GM21576 (cell line): ENCODE data around the gene MGAT1.
"Not testable (repeated sequence)": the region's sequence is repeated elsewhere in the genome, so short reads cannot be mapped to it uniquely, and the experiment has no call there.

Experiments
- ATAC-seq: cut with Tn5 transposase; IDR thresholded peaks from one replicate; pipeline ENCODE4 v1.9.1; 2021; ENCODE audit warnings: mild to moderate bottlenecking, moderate library complexity; ENCODE audit not compliant: unreplicated experiment

MGAT1 gene

DNA sequence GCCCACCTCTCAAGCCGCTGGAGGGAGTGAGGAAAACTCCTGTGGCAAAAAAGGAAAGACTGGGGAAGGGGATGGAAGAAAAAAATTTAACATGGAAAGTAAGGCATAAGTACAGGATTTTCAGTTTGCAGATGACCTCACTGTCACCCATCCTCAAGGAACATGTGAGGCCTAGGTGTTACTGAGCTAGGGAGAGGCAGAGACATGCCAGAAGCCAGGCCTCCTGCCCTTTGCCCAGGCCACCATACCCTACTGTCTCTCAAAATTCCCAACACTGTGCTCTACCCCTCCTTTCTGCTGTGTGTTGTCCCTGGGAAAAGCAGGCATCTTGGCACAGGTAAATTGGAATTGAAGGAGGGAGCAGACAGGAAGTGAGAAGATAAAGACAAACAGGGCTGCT is 4.4 kb upstream of the MGAT1 start:
- ATAC-seq = no peak

DNA sequence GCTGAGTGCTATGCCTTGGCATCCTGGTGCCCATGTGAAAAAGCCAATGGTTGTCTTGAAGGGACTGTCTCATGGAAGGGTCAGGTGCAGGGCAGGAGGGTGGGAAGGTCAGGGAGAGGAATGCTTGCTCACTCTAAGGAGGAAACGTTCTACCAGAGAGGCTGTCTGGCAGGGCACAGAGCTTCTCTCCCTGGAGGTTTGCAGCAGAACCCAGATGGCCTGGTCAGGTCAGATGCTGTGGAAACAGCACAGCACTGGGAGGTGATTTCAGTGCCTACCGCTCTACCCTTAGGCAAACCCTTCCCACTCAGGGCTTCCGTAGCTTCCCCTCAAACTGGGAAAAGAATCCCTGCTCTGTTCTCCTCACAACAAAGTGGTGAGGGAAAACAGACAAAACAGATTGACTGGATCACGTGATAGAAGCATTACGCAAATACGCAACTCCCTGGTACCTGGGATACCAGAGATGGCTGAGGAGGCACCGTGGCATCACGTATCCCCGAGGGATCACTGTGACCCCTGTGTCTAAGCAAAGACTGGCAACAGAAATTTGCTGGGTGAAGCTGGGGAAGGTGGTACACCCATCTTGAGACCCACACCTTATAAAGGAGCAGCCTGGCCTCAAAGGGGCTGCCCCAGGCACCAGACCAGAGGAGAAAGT is 3.9 kb upstream of the MGAT1 start:
- ATAC-seq = no peak

DNA sequence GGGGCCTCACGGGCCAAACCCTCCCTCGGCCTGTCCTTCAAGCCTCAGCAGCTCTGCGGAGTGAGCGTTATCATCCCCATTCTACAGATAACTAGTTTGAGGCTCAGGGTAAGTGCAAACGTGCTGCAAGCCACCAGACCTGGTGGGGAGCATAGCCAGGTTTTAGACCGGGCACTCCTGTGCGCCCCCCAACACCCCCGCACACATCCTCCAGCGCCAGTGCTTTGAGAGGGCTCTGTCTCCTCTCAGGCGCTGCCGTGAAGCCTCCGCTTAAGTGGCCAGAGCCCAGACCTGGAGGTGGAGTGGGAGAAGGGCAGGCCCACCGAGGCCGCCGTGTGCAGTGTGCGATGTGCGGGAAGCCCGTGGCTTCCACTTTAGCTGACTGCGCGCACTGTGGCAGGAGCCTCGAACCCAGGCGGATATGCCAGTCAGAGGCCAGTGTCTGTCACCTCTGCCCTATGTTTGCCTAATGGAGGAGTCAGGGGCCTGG is 1.6 kb upstream of the MGAT1 start:
- no peak for ATAC-seq

DNA sequence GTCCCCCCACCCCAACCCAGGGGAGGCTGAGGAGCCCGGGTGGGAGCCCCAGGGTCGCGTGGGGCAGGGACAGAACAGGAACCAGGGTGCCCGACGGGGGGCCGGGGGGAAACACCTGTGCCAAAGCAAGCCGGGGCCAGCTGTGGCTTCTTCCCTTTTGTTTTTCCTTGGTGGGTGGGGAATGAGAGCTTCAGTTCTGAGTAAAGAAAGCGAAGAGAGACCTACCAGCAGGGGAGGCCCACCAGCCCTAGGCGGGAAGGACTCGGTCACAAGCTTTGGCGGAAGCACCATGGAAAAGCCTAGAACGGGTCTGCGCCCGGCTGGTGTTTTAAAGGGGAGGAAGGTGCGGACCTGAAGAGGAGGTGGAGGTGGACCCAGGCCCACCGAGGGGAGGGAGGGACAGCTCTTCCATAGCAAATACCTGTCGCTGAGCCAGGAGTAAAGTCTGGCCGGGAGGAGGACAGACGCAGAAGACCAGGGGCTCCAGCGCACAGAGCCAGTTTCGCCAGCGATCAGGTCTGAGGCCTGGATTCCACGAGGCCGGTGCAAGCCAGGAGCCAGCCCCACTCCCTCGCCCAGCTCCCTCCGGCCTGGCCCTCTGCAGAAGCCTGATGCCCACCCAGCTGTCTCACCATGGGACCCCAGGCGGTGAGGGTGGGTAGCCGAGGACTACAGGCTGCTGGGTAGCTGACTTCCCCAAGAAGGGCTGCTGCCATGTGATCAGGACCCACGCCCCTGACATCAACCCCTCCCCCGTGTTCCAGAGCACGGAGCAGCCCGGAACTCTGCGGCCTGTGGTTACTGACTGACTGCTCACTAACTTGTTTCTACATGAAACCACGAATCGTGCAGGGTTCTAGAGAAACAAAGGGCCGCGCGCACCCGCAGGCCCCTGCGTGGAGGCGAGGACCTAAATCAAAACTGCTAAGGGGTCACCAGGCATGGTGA is 849 bp upstream of the MGAT1 start:
- peak; percentile 67 for ATAC-seq

DNA sequence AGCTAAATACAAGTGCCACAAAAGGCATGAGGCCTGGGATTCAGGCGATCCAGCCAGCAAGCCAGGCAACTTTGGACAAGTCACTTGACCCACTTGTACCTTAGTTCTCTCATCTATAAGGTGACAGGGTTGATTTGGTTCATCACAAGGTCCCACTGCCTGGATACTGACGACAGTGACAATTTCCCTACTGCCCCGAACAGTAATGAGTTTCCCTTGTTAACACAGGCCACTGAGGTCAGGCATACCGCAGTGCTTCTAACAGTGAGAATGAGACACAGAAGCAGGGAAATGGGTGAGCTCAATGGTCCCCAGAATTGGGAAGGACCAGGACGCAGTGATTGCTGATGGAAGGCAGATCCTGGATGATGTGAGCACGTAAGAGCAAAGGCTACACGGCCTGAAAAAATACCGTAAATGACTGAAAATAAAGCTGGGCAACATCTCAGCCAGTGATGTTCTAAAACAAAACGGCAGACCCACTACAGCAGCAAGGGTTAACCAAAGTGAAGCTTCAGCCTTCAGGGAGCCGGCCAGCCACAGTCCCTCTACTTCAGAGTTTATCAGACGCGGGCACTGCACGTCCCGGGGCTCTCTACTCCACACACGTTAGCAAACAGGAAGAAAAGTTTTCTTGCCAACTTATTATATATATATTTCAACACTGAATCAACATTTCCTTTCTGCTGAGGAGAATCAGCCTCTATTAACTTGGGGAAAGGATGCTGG is 846 bp downstream of the MGAT1 start:
- ATAC-seq = no peak

DNA sequence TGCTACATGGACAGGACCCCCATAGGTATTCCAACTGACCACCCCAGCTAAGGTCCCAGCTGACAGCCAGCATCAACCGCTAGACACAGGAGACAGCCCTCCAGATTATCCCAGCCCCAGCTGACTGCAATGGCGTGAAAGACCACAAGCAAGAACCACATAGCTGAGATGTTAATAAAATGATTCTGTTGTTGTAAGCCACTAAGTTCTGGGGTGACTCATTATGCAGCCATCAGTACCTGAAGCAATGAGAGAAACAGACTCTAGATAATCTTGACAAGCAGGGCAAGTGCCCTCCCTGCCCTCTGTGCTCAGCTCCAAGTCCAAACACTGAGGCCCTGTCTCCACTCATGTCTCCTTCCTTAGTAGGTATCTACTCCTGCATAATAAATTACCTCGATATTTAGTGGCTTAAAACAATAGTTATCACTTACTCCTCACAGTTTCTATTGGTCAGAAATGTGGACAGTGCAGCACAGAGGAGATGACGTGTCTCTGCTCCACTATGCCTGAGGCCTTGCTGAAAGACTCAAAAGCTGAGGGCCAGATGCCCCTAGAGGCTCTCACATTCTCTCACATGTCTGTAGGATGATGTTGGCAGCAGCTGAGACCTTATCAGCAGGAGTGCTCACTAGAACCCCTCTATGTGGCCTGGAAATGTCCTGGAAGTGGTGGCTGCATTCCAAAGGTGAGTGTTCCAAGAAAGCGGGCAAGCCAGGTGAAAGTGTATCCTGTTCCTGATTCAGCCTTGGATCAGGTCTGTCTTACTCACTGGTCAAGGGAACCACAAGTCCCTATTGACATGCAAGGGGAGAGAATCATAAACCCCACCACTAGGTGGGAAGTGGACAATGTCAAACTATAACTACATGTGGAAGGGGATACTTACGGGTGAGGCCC is 2.5 kb downstream of the MGAT1 start:
- no peak for ATAC-seq

DNA sequence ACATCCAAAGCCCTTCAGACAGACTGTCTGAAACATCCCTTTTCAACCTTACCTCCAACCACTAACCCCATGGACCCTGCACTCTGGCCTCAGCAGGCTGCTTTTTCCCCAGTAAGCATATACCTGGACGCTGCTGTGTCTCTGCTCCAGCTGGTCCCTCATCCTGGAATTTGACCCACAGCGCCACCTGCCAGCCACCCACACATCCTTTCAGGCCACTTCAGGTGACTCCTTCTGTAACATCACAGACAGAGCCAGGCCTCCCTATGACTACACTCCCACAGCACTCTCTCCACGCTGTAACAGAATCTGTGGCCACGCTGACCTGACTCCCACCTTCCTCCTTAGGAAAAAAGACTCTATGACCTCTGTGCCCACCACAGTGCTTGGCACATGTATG is 3.4 kb downstream of the MGAT1 start:
- ATAC-seq = no peak

DNA sequence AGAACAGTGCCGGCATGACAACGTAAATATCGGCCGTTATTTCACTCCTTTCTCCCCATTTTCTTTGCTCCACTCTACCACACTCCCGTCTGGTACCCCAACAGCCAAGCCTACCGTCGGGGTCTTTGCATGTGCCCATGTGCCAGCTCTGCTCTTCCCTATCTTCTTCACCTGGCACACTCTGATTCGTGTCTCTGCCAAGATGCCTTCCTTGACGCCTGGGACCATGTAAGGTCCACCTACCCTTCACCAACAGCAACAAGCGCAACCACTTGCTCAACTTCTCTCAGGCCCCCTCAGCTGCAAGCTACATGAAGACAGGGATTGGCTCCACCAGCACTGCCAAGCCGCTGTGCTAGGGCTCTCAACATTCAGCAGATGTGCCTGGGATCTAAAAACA is 4.4 kb downstream of the MGAT1 start:
- no peak for ATAC-seq

DNA sequence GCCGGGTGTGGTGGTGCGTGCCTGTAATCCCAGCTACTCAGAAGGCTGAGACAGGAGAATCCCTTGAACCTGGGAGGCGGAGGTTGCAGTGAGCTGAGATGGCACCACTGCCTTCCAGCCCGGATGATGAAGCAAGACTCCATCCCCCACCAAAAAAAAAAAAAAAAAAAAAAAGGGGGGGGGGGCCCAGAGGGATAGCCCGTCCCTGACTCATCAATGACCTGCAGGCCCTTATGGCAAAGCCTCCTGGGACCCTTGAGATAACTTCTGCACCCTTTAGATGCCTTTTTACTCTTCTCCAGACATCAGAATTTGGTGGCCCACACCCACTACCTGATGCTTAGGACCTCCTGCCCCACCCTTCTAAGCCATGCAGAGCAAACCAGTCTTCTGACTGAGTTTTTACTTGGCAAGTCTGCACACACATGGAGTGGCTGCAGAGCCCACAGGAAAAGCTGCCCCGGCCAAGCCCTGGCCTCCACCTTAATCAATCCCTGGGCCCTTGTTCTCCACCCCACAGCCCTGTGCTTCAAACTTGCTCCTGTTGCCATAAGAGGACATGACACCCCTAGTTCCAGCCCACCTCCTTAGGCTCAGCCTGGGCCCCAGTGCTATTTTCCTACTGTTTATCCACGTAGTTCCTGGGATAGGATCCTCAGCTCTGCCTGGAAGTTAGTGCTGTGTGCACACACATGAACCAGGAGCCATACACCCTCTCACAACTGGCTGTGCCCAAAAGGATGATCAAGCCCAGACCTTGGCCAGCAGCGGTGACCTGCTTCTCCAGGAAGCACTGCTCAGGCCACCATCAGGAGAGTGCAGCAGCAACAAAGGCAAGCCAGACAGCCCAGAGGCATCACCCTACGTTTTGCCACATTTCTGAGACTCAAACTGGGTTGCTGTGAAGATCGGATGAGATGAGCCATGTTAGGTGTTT is 5.1 kb downstream of the MGAT1 start:
- no peak for ATAC-seq

DNA sequence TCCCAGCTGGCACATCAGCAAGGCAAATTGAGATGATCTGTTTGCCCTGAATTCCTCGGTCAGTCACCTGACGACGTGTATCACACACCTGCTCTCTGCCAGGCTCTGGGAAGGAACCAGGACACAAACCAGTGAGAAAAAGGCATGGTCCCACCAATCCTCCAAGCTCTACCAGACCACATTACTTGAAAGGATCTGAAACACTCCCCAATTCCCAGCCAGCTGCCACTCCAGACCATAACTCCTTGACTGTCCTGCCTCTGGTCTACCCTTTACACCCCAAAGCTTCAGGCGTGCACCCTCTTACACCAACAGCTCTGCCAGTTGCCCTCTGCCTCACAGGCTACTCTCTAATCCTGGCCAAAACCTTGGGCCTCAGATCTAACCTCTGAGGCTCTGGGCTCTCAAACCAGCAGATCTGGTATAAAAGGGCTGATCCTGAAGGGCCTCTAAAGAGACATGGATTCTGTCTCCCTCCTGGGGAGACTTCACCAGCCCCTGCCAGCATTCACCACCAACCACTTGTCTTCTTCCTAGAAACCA is 6.8 kb downstream of the MGAT1 start:
- ATAC-seq = no peak

DNA sequence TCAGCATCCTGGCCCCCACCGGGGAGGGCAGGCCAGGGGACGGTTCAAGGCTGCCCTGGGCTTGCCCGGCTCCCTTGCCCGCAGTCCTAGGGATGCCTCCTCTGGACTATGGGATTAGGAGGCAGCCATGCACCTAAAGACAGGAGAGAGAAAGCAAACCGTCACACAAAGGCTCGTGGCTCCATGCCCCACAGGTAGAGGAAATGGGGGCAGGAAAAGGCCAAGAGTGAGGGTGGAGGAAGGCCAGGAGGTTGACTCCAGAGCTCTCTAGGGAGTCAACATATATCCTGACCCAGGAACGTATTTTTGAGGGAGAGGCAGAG is 9.7 kb downstream of the MGAT1 start:
- ATAC-seq = no peak

DNA sequence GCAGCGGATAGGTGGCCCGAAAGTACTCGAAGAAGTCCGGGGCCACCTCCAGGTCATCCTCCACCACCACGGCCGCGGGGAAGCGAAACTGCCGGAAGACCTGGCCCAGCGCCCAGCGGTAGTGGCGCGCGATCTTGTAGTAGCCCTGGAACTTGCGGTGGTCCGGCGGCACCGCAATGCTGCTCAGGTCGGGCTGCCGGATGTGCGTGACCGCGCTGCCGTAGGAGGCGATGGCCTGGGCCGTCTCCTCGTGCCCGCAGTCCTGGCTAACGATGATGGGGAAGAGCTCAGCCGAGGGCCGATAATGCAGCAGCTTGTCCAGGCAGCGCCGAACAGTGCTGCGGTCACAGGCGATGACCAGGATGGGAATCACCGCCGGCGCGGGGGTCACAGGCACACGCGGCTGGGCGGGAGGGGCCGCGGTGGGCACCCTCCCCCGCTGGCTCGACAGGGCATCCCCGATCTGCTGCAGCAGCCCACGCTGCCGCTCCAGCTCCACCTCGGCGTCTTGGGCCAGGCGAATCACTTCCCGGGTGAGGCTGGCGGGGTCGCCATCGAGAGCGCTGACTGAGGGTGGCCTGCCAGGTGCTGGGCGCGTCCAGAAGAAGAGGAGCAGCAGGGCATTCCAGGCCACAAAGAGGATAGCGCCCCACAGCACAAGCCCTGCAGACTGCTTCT is 10.2 kb downstream of the MGAT1 start:
- no peak for ATAC-seq

DNA sequence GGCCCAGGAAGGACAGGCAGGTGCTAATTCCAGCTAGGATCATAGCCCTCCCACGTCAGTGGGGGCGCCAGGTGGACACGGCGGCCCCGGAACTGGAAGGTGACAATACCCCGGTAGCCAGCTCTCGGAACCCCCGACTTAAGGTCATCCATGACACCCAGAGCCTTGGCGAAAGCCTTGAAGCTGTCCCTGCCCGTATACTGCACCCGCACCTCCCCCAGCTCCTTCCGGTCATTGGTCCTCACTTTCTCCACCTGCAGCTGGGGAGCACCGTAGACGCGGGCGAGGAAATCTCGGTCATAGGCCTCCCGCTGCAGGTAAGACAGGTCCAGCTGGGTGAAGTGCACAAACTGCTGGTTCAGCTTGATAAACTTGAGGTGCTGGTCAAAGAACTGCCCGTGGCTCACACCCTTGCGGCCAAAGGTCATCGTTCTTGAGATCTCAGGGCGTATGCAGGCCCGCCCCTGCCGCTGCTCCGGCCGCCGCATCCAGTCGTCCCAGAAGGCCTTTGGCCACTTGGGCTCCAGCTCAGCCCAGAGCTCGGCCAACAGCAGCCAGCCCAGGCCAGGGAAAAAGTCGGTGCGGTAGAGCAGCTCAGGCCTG is 10.9 kb downstream of the MGAT1 start:
- no peak for ATAC-seq

DNA sequence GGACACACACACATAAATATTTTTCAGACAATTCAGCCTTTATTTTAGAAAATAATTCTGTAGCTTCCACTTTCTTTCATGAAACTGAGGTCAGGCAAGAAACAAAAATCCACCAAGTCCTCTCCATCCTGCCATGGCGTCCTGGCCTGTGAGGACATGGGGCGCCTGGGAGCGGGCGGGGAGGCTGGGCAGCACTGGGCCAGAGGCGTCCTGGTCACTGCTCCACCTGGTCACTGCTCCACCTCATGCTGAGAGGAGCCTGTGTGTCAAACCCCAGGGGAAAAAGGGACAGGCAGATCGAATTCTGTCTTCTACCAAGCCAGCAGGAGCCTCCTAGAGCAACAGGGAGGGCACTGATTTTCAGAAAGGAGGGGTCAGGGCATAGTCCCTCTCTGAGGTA is 12.1 kb downstream of the MGAT1 start:
- ATAC-seq = no peak

DNA sequence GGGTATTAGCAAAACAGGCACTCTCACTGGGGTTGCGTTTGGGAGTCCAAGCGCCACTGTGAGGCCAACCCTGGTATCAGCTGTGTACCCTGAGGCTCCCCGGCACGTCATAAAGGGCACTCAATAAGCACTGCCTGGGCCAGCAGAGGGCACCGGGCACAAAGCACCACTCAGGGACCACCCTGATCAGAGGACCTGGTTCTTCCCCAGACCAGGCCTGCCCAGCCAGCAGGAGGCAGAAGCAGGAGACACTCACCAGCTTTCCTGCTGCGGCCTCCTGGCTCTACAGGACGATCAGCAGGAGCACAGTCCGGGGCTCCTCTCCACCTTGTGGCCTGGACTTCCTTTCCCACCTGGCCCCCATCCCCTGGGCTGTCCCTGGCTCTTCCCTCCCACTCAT is 12.6 kb downstream of the MGAT1 start:
- ATAC-seq = no peak

DNA sequence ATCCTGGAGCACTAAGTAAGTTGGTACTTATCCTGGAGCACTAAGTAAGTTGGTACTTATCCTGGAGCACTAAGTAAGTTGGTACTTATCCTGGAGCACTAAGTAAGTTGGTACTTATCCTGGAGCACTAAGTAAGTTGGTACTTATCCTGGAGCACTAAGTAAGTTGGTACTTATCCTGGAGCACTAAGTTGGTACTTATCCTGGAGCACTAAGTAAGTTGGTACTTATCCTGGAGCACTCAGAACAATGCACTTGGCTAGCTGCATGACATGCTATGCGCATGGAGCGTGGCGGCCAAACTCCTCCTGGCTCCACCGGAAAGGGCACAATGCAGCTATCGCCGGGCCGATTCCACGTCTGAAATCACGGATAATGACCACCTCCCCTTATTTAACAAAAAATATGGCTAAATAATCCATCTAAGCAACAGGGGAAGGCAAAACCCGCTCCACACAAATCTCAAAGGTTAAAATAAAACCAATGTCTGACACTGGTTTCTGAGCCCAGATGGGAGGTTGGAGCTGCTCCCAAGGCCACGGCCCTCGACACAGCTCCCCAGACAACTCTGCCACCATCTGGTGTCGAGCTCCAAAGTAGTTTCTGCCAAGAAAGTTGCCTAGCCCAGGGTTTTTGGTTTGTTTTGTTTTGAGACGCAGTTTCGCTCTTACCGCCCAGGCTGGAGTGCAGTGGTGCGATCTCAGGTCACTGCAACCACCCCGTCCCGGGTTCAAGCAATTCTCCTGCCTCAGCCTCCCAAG is 13.8 kb downstream of the MGAT1 start:
- ATAC-seq = not testable (repeated sequence)

DNA sequence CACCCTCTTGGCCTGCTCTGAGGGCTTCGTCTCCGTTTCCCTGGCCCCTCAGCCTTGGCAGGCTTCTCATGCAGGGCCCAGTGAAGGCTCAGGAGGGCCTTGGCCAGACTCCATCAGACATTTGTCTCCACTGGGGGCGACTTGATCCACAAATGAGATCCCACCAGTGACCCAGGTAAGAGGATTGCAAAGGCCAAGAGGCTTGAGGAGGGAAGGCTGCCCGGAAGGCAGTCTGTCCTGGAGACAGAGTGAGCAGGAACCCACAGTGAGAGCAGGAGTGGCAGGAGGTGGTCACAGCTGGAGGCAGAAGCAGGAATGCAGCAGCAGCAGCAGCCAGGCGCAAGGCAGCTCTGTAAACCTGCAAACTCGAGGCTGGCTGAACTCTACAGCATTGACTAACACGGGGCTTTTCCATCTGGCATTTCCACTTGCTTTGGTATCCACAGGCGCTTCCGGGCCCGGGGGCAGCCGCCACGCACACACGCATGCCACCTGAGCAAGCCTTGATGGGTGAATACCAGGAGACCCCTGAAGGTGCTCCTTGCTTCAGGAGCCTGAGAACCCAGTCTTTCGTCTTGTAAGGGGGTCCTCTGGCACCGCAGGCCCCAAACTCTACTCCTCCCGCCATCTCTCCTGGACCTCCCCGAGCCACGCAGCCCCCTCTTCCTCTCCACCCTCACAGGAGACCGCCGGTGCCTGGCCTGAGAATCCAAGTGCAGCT is 14.7 kb downstream of the MGAT1 start:
- ATAC-seq = no peak
